ENCODE measurements around the gene APBA2. TPM values are rescaled to one million over a fixed set of nuclear protein-coding genes. Genes with fewer than 3 reads are reported as not detected.

APBA2 gene
- total RNA-seq, 1 donor from 2014 or later, result 19.6 TPM

- H3K27ac ChIP-seq, result no peak overlapping the region
- DNase-seq (ENCODE audit: extremely low spot score in 2 of 2), result no peak
- H3K9me3 ChIP-seq, result no peaks in the 10 kb centered on the region
- intact Hi-C loops (cut with DNase I), result no loop called here
- H3K27me3 ChIP-seq, result no peaks in the 10 kb centered on the region
- H3K4me3 ChIP-seq, result no peak overlapping the region
- no peaks in the 10 kb centered on the region for H3K36me3 ChIP-seq
- TF ChIP-seq POLR2A (IDR thresholded peaks at IDR 0.05), result no peak
- no peak for TF ChIP-seq POLR2AphosphoS5 (IDR thresholded peaks at IDR 0.05; ENCODE audit: insufficient read depth in 1 of 2, low read depth in 1 of 2)
- TF ChIP-seq, protein P1, sequence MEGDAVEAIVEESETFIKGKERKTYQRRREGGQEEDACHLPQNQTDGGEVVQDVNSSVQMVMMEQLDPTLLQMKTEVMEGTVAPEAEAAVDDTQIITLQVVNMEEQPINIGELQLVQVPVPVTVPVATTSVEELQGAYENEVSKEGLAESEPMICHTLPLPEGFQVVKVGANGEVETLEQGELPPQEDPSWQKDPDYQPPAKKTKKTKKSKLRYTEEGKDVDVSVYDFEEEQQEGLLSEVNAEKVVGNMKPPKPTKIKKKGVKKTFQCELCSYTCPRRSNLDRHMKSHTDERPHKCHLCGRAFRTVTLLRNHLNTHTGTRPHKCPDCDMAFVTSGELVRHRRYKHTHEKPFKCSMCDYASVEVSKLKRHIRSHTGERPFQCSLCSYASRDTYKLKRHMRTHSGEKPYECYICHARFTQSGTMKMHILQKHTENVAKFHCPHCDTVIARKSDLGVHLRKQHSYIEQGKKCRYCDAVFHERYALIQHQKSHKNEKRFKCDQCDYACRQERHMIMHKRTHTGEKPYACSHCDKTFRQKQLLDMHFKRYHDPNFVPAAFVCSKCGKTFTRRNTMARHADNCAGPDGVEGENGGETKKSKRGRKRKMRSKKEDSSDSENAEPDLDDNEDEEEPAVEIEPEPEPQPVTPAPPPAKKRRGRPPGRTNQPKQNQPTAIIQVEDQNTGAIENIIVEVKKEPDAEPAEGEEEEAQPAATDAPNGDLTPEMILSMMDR (IDR thresholded peaks at IDR 0.05), result no peak
- H3K4me1 ChIP-seq, result no peaks in the 10 kb centered on the region
These were observed 237.4 kb downstream of the APBA2 start for GRCh38 chr15:29123171-29123570.

DNA sequence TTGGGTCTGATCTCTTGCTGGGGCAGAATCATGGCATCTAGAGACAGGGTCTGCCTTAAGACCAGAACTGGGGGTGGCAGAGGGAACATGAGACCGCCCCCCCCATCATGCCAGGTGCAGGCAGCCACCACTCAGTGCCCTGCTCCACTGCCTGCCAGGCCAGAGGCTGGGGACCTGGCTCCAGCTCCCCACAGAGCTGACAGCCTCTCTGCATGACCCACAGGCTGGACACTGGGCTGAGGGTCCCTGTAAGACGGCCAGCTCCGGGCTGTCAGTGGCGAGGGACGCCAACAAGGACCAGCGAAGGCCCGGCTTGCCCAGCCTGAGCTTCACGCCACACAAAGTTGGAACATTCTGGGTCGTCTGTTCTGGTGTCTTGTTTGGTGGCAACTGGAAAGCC is 238.2 kb downstream of the APBA2 start:
- intact Hi-C loops (cut with DNase I), result no loop called here
- no peak for TF ChIP-seq POLR2AphosphoS5 (IDR thresholded peaks at IDR 0.05; ENCODE audit: insufficient read depth in 1 of 2, low read depth in 1 of 2)
- no peak for TF ChIP-seq POLR2A (IDR thresholded peaks at IDR 0.05)
- TF ChIP-seq, protein P1 (IDR thresholded peaks at IDR 0.05), result no peak
- Histone ChIP-seq H3K4me1 (no peaks in the 10 kb centered on the region), H3K9me3 (no peaks in the 10 kb centered on the region), H3K27me3 (no peaks in the 10 kb centered on the region), H3K27ac (no peak overlapping the region), H3K36me3 (no peaks in the 10 kb centered on the region), H3K4me3 (no peak overlapping the region)
- DNase-seq (ENCODE audit: extremely low spot score in 2 of 2), result no peak

DNA sequence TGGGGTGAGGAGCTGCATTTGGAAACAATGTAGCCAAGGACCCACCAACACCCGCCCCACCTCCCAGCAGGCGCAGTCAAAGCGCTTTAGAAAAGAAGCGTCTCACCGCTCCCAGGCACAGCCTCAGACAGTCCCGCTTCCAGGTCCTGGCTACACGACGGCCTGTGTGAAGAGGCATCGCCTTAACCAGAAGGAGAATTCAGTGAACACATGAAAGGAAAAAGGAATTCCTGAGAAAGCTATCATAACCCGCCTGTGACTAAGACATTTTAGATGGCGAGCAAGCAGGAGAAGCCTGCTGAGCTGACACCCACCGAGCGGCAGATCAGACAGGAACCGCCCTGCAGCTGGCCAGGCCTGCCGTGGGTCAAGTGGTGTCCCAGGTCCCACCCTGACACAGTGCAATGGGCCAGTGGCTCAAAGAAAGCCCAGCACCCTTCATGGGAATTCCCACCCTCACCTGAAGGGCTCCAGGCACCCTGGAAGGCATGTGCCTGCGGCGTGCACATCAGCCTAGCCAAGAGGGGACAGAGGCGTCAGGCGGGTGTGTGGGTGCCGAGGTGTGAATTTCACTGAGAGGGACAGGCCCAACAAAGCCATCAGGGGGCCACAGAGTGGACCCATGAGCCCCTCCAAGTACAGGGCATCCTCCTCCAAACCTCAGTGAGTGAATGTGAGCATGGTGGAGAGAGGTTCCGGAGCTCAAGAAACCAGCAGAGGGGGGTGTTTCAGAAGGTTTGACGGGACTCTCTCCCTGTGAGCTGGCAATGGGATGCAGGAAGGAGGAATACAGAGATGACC is 239.0 kb downstream of the APBA2 start:
- H3K27me3 ChIP-seq, result no peaks in the 10 kb centered on the region
- H3K9me3 ChIP-seq, result no peaks in the 10 kb centered on the region
- TF ChIP-seq POLR2A (IDR thresholded peaks at IDR 0.05) (no peak), POLR2AphosphoS5 (IDR thresholded peaks at IDR 0.05; ENCODE audit: insufficient read depth in 1 of 2, low read depth in 1 of 2) (no peak)
- no peaks in the 10 kb centered on the region for H3K4me1 ChIP-seq
- no peaks in the 10 kb centered on the region for H3K36me3 ChIP-seq
- no peak overlapping the region for H3K4me3 ChIP-seq
- intact Hi-C loops (cut with DNase I), result no loop called here
- no peak for DNase-seq (ENCODE audit: extremely low spot score in 2 of 2)
- no peak overlapping the region for H3K27ac ChIP-seq

- no peak overlapping the region for H3K27ac ChIP-seq
- intact Hi-C loops (cut with DNase I), result no loop called here
- H3K36me3 ChIP-seq, result no peaks in the 10 kb centered on the region
- no peak for TF ChIP-seq POLR2A (IDR thresholded peaks at IDR 0.05)
- no peak for TF ChIP-seq POLR2AphosphoS5 (IDR thresholded peaks at IDR 0.05; ENCODE audit: insufficient read depth in 1 of 2, low read depth in 1 of 2)
- TF ChIP-seq, protein P1 (IDR thresholded peaks at IDR 0.05), result no peak
- H3K4me3 ChIP-seq, result no peak overlapping the region
- no peaks in the 10 kb centered on the region for H3K4me1 ChIP-seq
- DNase-seq (ENCODE audit: extremely low spot score in 2 of 2), result no peak
- no peaks in the 10 kb centered on the region for H3K9me3 ChIP-seq
- no peaks in the 10 kb centered on the region for H3K27me3 ChIP-seq
These were observed 239.8 kb downstream of the APBA2 start for GRCh38 chr15:29125382-29126207.

GRCh38 chr15:29126208-29126536 is 240.4 kb downstream of the APBA2 start:
- Histone ChIP-seq H3K36me3 (no peaks in the 10 kb centered on the region), H3K27me3 (no peaks in the 10 kb centered on the region), H3K27ac (no peak overlapping the region), H3K4me1 (no peaks in the 10 kb centered on the region), H3K9me3 (no peaks in the 10 kb centered on the region), H3K4me3 (no peak overlapping the region)
- DNase-seq (ENCODE audit: extremely low spot score in 2 of 2), result no peak
- TF ChIP-seq POLR2AphosphoS5 (IDR thresholded peaks at IDR 0.05; ENCODE audit: insufficient read depth in 1 of 2, low read depth in 1 of 2) (no peak), POLR2A (IDR thresholded peaks at IDR 0.05) (no peak)
- TF ChIP-seq, protein P1 (IDR thresholded peaks at IDR 0.05), result no peak
- intact Hi-C loops (cut with DNase I), result no loop called here
